SK-N-MC (cell line): ENCODE results near the gene PTPRR.

Source experiments
- EZH2 ChIP-seq: fragments of 200-600 bp; sonication (generic); IDR thresholded peaks from one replicate; pipeline ENCODE4 v1.6.1; 2017; ENCODE audit warnings: antibody characterized with exemption
- FOXP2 ChIP-seq: optimal IDR thresholded peaks from 2 replicates; pipeline ENCODE3; 2011; ENCODE audit warnings: mild to moderate bottlenecking, moderate library complexity; ENCODE audit not compliant: insufficient read depth; ENCODE audit errors: extremely low read length, control extremely low read depth
- POLR2AphosphoS5 ChIP-seq: IDR thresholded peaks from 2 replicates; pipeline ENCODE4 v1.6.1; 2012; ENCODE audit warnings: mild to moderate bottlenecking, low read depth, low read length, borderline replicate concordance

DNA sequence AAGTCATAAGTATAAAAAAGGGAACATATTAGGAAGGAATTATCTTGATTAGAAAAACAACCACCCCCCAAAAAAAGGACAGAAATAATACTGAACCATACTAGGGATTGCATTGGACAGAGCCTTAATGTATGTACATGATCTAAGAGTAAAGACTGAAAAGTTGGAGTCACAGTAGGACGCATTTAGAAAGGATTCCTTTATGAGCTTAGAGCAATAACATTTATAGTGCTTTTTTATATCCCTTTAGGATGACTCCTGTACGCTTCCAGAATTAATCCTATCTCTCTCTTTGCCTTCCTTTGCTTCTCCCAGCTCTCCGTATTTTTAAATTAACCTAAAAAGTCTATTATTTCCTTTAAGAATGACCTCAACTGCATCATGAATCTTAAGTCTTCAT is 75.3 kb downstream of the PTPRR start:
- TF ChIP-seq POLR2AphosphoS5 (no peak), EZH2 (no peak), FOXP2 (no peak)
